ENCODE results near the gene GLB1L. TPM values are rescaled to one million over a fixed set of nuclear protein-coding genes. Genes with fewer than 3 reads are reported as not detected.

Gene GLB1L
- total and polyA plus RNA-seq, 2 of the 8 experiments (the other 6 are each of a cell fraction or from before 2014, with no cell fraction given) = 3.7 to 4.0 TPM

- no peak for TF ChIP-seq CHD7 (IDR thresholded peaks at IDR 0.05; ENCODE audit: insufficient replicate concordance, low read length)
- TF ChIP-seq HDAC6 (IDR thresholded peaks at IDR 0.05; ENCODE audit: low read depth, low read length) = no peak
- peak; percentile 97 for TF ChIP-seq CREB1 (IDR thresholded peaks at IDR 0.05)
- TF ChIP-seq ZNF274 (IDR thresholded peaks at IDR 0.05; ENCODE audit: borderline replicate concordance, extremely low read depth, low read length) = no peak
- TF ChIP-seq FOSL1 (IDR thresholded peaks at IDR 0.05; ENCODE audit: insufficient read depth, low read depth, low read length) = no peak
- TF ChIP-seq JUN (IDR thresholded peaks at IDR 0.05; ENCODE audit: low read depth, low read length) = peak; percentile 72
- no peak for TF ChIP-seq CBX8 (IDR thresholded peaks at IDR 0.05; ENCODE audit: borderline replicate concordance, low read depth, low read length)
- peak; percentile 90 for TF ChIP-seq TBP (IDR thresholded peaks at IDR 0.05; ENCODE audit: low read depth, low read length)
- no peak for TF ChIP-seq BCL11A (IDR thresholded peaks at IDR 0.05; ENCODE audit: low read depth in 2 of 2, low read length in 2 of 2)
- 0 out of 2 replicates have a peak, but pooled peaks have one; percentile 27 for TF ChIP-seq TCF12 (IDR thresholded peaks at IDR 0.05; ENCODE audit: low read depth, low read length)
- TF ChIP-seq GABPA (IDR thresholded peaks at IDR 0.05; ENCODE audit: borderline replicate concordance, insufficient read depth, low read length) = peak; percentile 84; the same call in 1 of the 2 replicates
Observed at GRCh38 chr2:219245148-219245898, at the start of gene GLB1L, which contains the start of gene STK16 (continued).
